Measurements from ENCODE around the gene KMT2D. TPM values are rescaled to one million over a fixed set of nuclear protein-coding genes. Genes with fewer than 3 reads are reported as not detected.

Gene KMT2D
- total and polyA plus RNA-seq, 5 donors from 2014 or later, result 5.2 to 149 (median 6.7) TPM

GRCh38 chr12:49086116-49086515, 25.5 kb upstream of the KMT2D start:
- Histone ChIP-seq H3K4me1 (ENCODE audit: control insufficient read depth, insufficient read depth, low read length, poor library complexity, severe bottlenecking) (peaks cover 33% of the 10 kb centered on the region), H3K9me3 (ENCODE audit: control insufficient read depth in 2 of 2, low read length in 2 of 2) (peaks cover 0 to 2% of the 10 kb centered on the region in 2 experiments), H3K4me3 (ENCODE audit: low read depth, low read length) (no peak overlapping the region), H3K36me3 (ENCODE audit: control insufficient read depth, insufficient read depth, low read length) (no peaks in the 10 kb centered on the region), H3K27ac (ENCODE audit: insufficient read depth, low read length, poor library complexity, severe bottlenecking) (no peak overlapping the region), H3K27me3 (ENCODE audit: control insufficient read depth, insufficient read depth, low read length) (peaks cover 13% of the 10 kb centered on the region)
- Mint-ChIP-seq H3K9me3 (no peaks in the 10 kb centered on the region), H3K4me1 (peaks cover 0 to 33% (median 23%) of the 10 kb centered on the region in 4 donors), H3K27ac (no peak overlapping the region), H3K27me3 (peaks cover 69% of the 10 kb centered on the region), H3K36me3 (no peaks in the 10 kb centered on the region), H3K4me3 (no peak overlapping the region)
- no peak for DNase-seq
- no peak for ATAC-seq (ENCODE audit: low read depth in 2 of 2)

GRCh38 chr12:49084438-49084837, 23.8 kb upstream of the KMT2D start:
- H3K36me3 ChIP-seq (ENCODE audit: control insufficient read depth, insufficient read depth, low read length), result no peaks in the 10 kb centered on the region
- H3K36me3 Mint-ChIP-seq, result no peaks in the 10 kb centered on the region
- H3K27ac ChIP-seq (ENCODE audit: insufficient read depth, low read length, poor library complexity, severe bottlenecking), result no peak overlapping the region
- peaks cover 56% of the 10 kb centered on the region for H3K27me3 Mint-ChIP-seq
- no peak overlapping the region for H3K4me3 Mint-ChIP-seq
- ATAC-seq (ENCODE audit: low read depth in 2 of 2), result no peak
- peaks cover 17% of the 10 kb centered on the region for H3K4me1 ChIP-seq (ENCODE audit: control insufficient read depth, insufficient read depth, low read length, poor library complexity, severe bottlenecking)
- H3K9me3 ChIP-seq (ENCODE audit: control insufficient read depth in 2 of 2, low read length in 2 of 2), result peaks cover 0 to 2% of the 10 kb centered on the region in 2 experiments
- no peak overlapping the region for H3K4me3 ChIP-seq (ENCODE audit: low read depth, low read length)
- peaks cover 0 to 21% (median 15%) of the 10 kb centered on the region in 4 donors for H3K4me1 Mint-ChIP-seq
- H3K27me3 ChIP-seq (ENCODE audit: control insufficient read depth, insufficient read depth, low read length), result peaks cover 9% of the 10 kb centered on the region
- DNase-seq, result no peak
- H3K27ac Mint-ChIP-seq, result no peak overlapping the region
- no peaks in the 10 kb centered on the region for H3K9me3 Mint-ChIP-seq

DNA sequence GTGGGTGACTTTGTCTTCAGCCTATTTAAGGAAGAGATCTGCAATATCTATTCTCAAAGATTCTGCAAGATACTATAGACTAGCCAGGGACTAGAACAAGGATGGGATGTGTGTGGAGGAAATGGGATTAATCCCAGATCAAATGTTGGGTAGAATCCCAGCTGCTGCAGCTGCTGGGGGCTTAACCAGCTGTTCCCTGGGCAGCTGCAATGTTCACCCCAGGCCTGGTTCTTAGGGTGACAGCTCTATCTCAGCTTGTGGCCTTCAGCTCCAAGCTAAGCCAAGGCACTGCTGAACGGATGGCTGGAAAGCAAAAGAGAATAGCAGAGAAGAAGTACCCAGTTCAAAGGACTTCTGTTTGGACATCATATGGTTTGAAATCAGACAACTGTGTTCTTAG, 19.2 kb upstream of the KMT2D start:
- ATAC-seq (ENCODE audit: low read depth in 2 of 2), result no peak
- Histone ChIP-seq H3K4me3 (ENCODE audit: low read depth, low read length) (no peak overlapping the region), H3K36me3 (ENCODE audit: control insufficient read depth, insufficient read depth, low read length) (no peaks in the 10 kb centered on the region), H3K9me3 (ENCODE audit: control insufficient read depth in 2 of 2, low read length in 2 of 2) (peaks cover 0 to 2% of the 10 kb centered on the region in 2 experiments), H3K27ac (ENCODE audit: insufficient read depth, low read length, poor library complexity, severe bottlenecking) (no peak overlapping the region), H3K27me3 (ENCODE audit: control insufficient read depth, insufficient read depth, low read length) (no peaks in the 10 kb centered on the region), H3K4me1 (ENCODE audit: control insufficient read depth, insufficient read depth, low read length, poor library complexity, severe bottlenecking) (no peaks in the 10 kb centered on the region)
- Mint-ChIP-seq H3K4me3 (no peak overlapping the region), H3K36me3 (no peaks in the 10 kb centered on the region), H3K4me1 (no peaks in the 10 kb centered on the region), H3K27ac (no peak overlapping the region), H3K27me3 (peaks cover 22% of the 10 kb centered on the region), H3K9me3 (no peaks in the 10 kb centered on the region)
- DNase-seq, result no peak

DNA sequence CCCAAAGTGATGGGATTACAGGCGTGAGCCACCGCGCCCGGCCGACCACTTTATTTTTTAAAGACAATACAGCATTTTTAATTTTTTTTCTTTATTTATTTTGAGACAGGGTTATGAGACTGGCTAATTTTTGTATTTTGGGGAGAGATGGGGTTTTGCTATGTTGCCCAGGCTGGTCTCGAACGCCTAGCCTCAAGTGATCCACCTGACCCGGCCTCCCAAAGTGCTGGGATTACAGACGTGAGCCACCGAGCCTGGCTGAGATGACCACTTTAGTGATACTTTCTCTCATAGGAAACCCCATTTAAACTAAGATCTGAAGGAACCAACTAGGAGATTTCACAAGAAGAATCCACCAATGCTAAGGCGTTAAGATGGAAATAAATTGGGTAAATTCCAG, 10.4 kb upstream of the KMT2D start:
- H3K4me3 Mint-ChIP-seq, result peak overlapping the region in 1 of 4 donors; percentile 48
- H3K36me3 Mint-ChIP-seq, result no peaks in the 10 kb centered on the region
- ATAC-seq (ENCODE audit: low read depth in 2 of 2), result no peak
- Histone ChIP-seq H3K4me3 (ENCODE audit: low read depth, low read length) (no peak overlapping the region), H3K9me3 (ENCODE audit: control insufficient read depth in 2 of 2, low read length in 2 of 2) (no peaks in the 10 kb centered on the region), H3K27ac (ENCODE audit: insufficient read depth, low read length, poor library complexity, severe bottlenecking) (no peak overlapping the region), H3K27me3 (ENCODE audit: control insufficient read depth, insufficient read depth, low read length) (no peaks in the 10 kb centered on the region), H3K4me1 (ENCODE audit: control insufficient read depth, insufficient read depth, low read length, poor library complexity, severe bottlenecking) (peaks cover 12% of the 10 kb centered on the region), H3K36me3 (ENCODE audit: control insufficient read depth, insufficient read depth, low read length) (peaks cover 4% of the 10 kb centered on the region)
- no peaks in the 10 kb centered on the region for H3K27me3 Mint-ChIP-seq
- peak overlapping the region in 1 of 3 donors; percentile 33 for H3K27ac Mint-ChIP-seq
- no peak for DNase-seq
- H3K9me3 Mint-ChIP-seq, result no peaks in the 10 kb centered on the region
- peaks cover 4 to 24% (median 10%) of the 10 kb centered on the region in 4 donors for H3K4me1 Mint-ChIP-seq

DNA sequence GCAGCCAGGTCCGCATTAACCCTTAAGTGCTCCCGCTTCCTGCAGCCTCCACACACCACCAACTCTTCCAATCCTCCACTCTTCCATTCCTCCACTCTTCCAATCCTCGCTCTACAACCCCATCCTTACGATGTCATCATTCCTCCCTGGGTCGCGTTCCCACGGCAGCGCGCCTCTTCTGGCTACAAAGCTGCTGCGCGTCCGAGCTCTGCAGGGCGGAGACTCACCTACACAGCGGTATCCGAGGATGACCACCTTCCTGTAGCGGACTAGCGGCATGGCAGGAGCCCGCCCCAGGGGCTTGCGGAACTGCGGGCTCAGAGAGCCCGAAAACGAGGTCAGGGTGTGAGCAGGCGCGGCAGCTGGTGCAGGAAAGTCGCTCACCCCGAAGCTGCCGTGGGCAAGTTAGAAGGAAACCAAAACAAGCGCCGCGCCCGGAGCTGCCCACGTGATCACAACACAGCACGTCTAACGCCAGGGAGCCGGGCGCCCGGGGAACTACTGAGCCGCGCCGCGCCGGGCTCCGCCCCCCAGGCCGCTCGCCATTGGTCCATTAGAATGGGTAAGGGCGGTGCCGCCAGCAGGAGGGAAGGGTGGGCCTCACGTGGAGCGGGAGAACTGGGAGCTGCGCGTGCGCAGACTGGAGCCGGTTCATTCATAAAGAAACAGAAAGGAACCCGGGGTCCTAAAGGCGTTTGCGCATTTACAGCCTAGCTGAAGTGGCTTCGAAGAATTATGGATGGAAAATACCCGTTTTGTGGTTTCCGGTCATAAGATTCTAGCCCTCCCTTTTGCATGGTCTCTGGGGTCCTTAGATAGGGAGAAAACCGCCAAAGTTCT, 9.1 kb upstream of the KMT2D start, which contains the start of gene RHEBL1:
RHEBL1 (minus strand) TSS at position 473 of the 840 bp plus-strand sequence; CDS start at position 279, 194 bp downstream.
- no peaks in the 10 kb centered on the region for H3K9me3 Mint-ChIP-seq
- Histone ChIP-seq H3K4me1 (ENCODE audit: control insufficient read depth, insufficient read depth, low read length, poor library complexity, severe bottlenecking) (peaks cover 12% of the 10 kb centered on the region), H3K9me3 (ENCODE audit: control insufficient read depth in 2 of 2, low read length in 2 of 2) (no peaks in the 10 kb centered on the region), H3K27me3 (ENCODE audit: control insufficient read depth, insufficient read depth, low read length) (no peaks in the 10 kb centered on the region), H3K27ac (ENCODE audit: insufficient read depth, low read length, poor library complexity, severe bottlenecking) (peak within 1 kb of the TSS; percentile 82), H3K4me3 (ENCODE audit: low read depth, low read length) (peak within 1 kb of the TSS; percentile 92), H3K36me3 (ENCODE audit: control insufficient read depth, insufficient read depth, low read length) (peaks cover 10% of the 10 kb centered on the region)
- peak; percentile 99 to 100 for ATAC-seq (ENCODE audit: low read depth in 2 of 2)
- peak within 1 kb of the TSS; percentile 69 to 98 (median 97) for H3K27ac Mint-ChIP-seq
- peaks cover 4 to 25% (median 10%) of the 10 kb centered on the region in 4 donors for H3K4me1 Mint-ChIP-seq
- no peaks in the 10 kb centered on the region for H3K36me3 Mint-ChIP-seq
- H3K4me3 Mint-ChIP-seq, result peak within 1 kb of the TSS; percentile 97 to 100 (median 98)
- no peaks in the 10 kb centered on the region for H3K27me3 Mint-ChIP-seq
- peak; percentile 94 to 99 (median 97) for DNase-seq

- Histone ChIP-seq H3K36me3 (ENCODE audit: control insufficient read depth, insufficient read depth, low read length) (peaks cover 10% of the 10 kb centered on the region), H3K4me1 (ENCODE audit: control insufficient read depth, insufficient read depth, low read length, poor library complexity, severe bottlenecking) (peaks cover 12% of the 10 kb centered on the region), H3K4me3 (ENCODE audit: low read depth, low read length) (peak overlapping the region; percentile 91), H3K27me3 (ENCODE audit: control insufficient read depth, insufficient read depth, low read length) (no peaks in the 10 kb centered on the region), H3K27ac (ENCODE audit: insufficient read depth, low read length, poor library complexity, severe bottlenecking) (peak overlapping the region; percentile 82), H3K9me3 (ENCODE audit: control insufficient read depth in 2 of 2, low read length in 2 of 2) (no peaks in the 10 kb centered on the region)
- ATAC-seq (ENCODE audit: low read depth in 2 of 2) (no peak), DNase-seq (no peak)
- H3K4me1 Mint-ChIP-seq, result peaks cover 5 to 26% (median 12%) of the 10 kb centered on the region in 4 donors
- no peaks in the 10 kb centered on the region for H3K27me3 Mint-ChIP-seq
- peak overlapping the region; percentile 97 to 100 (median 98) for H3K4me3 Mint-ChIP-seq
- H3K27ac Mint-ChIP-seq, result peak overlapping the region in 2 of 3 donors; percentile 97 to 98
- no peaks in the 10 kb centered on the region for H3K9me3 Mint-ChIP-seq
- H3K36me3 Mint-ChIP-seq, result no peaks in the 10 kb centered on the region
These were observed 8.4 kb upstream of the KMT2D start for GRCh38 chr12:49068879-49069506.

DNA sequence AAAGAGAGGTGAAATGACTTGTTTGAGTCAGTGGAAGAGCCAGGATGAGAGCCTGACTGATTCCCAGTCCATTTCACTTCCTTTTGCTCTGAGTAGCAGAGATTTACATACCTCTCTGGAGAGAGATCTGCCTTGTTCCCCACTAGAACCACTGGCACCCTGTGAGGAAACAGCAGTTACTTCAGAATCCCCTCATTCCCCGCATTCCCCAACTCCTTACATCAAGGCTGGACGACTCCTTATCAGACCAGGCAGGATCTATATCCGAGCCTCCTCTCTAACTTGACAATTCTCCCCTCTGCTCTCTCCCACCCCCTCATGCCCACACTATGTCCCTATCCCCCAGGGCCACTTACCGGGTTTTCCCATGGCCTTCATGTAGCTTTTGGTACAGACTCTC, 5.5 kb upstream of the KMT2D start:
- Mint-ChIP-seq H3K27ac (peak overlapping the region in 1 of 3 donors; percentile 85), H3K4me3 (peak overlapping the region in 1 of 4 donors; percentile 29), H3K9me3 (no peaks in the 10 kb centered on the region), H3K36me3 (no peaks in the 10 kb centered on the region), H3K4me1 (peaks cover 12 to 33% (median 21%) of the 10 kb centered on the region in 4 donors), H3K27me3 (peaks cover 3% of the 10 kb centered on the region)
- H3K27me3 ChIP-seq (ENCODE audit: control insufficient read depth, insufficient read depth, low read length), result no peaks in the 10 kb centered on the region
- H3K9me3 ChIP-seq (ENCODE audit: control insufficient read depth in 2 of 2, low read length in 2 of 2), result no peaks in the 10 kb centered on the region
- no peak overlapping the region for H3K27ac ChIP-seq (ENCODE audit: insufficient read depth, low read length, poor library complexity, severe bottlenecking)
- H3K4me3 ChIP-seq (ENCODE audit: low read depth, low read length), result no peak overlapping the region
- peaks cover 10% of the 10 kb centered on the region for H3K36me3 ChIP-seq (ENCODE audit: control insufficient read depth, insufficient read depth, low read length)
- H3K4me1 ChIP-seq (ENCODE audit: control insufficient read depth, insufficient read depth, low read length, poor library complexity, severe bottlenecking), result peaks cover 14% of the 10 kb centered on the region
- no peak for DNase-seq
- ATAC-seq (ENCODE audit: low read depth in 2 of 2), result no peak

All from CD4-positive, CD25-positive, alpha-beta regulatory T cell (primary cell).